HCT116 (cell line): ENCODE measurements around the gene FARP1. TPM values are rescaled to one million over a fixed set of nuclear protein-coding genes. Genes with fewer than 3 reads are reported as not detected.

Experiments
- ATAC-seq: fragments of 200-7000 bp; cut with Tn5 transposase; 2 replicates; pipeline ENCODE4 v1.9.1; 2020; ENCODE audit warnings: mild to moderate bottlenecking, moderate library complexity
- BruUV-seq: library from RNA; stranded (reverse); fragments of 400-500 nt; replicated peaks from 2 replicates; lab custom pipeline; 2021; lab: Mats Ljungman, UMichigan
- CTCF ChIA-PET: fragments of 300-600 bp; sonication (Branson Sonifier 250); formaldehyde crosslinking; loops from one replicate; lab custom pipeline; 2021; ENCODE audit warnings: antibody characterized with exemption; lab: Charles Lee
- POLR2A ChIA-PET: fragments of 300-600, 350-600 bp; sonication (Branson Sonifier 250); formaldehyde crosslinking; loops from one replicate; lab custom pipeline; 2021; ENCODE audit warnings: antibody characterized with exemption; lab: Charles Lee
- RAD21 ChIA-PET, 2 experiments: fragments of 300-600 bp; sonication (Branson Sonifier 250); formaldehyde crosslinking; loops; one replicate each; lab custom pipeline; 2023; ENCODE audit warnings: low total read pairs in 2 of 2; ENCODE audit not compliant: uncharacterized antibody in 2 of 2, unreplicated experiment in 2 of 2, low non-redundant PET in 1 of 2; lab: Charles Lee
- DNase-seq: peaks from one replicate; pipeline ENCODE4 v3.0.0-alpha.2; 2010; ENCODE audit warnings: low read depth, low spot score
- H2AFZ ChIP-seq: fragments of 200-600 bp; shearing (Covaris generic), sonication (generic); 2 replicates; pipeline ENCODE4 v1.6.1; 2017; ENCODE audit warnings: low read depth, mixed run types, mixed read lengths, antibody characterized with exemption, low read length; ENCODE audit not compliant: poor library complexity, severe bottlenecking
- H3K27ac ChIP-seq: 2 replicates; pipeline ENCODE4 v1.5.1; 2012; ENCODE audit warnings: low read depth, low read length
- H3K27me3 ChIP-seq: fragments of 200-600 bp; sonication (generic); 2 replicates; pipeline ENCODE4 v1.6.1; 2016; ENCODE audit warnings: mixed run types, low read length, mixed read lengths; ENCODE audit not compliant: insufficient read depth
- H3K36me3 ChIP-seq, 2 experiments: fragments of 200-500 bp in 1 of 2; fragments of 200-600 bp in 1 of 2; sonication (Bioruptor generic) in 1 of 2; sonication (generic) in 1 of 2; 2 replicates each; pipeline versions ENCODE4 v1.5.1 to v1.6.1; 2014 to 2016; ENCODE audit warnings: low read length in 2 of 2, inconsistent platforms in 1 of 2, mixed read lengths in 1 of 2, mixed run types in 1 of 2; ENCODE audit not compliant: insufficient read depth in 2 of 2, control insufficient read depth in 1 of 2
- H3K4me1 ChIP-seq, 2 experiments: fragments of 200-600 bp in 1 of 2; sonication (generic) in 1 of 2; 2 replicates each; pipeline versions ENCODE4 v1.5.1 to v1.6.1; 2012 to 2017; ENCODE audit warnings: low read length in 2 of 2, inconsistent platforms in 1 of 2, mild to moderate bottlenecking in 1 of 2, mixed read lengths in 1 of 2, mixed run types in 1 of 2, moderate library complexity in 1 of 2; ENCODE audit not compliant: insufficient read depth in 2 of 2, control insufficient read depth in 1 of 2
- H3K4me2 ChIP-seq: fragments of 200-600 bp; sonication (generic); 2 replicates; pipeline ENCODE4 v1.6.1; 2017; ENCODE audit warnings: mixed run types, low read length, mixed read lengths
- H3K4me3 ChIP-seq, 2 experiments: fragments of 200-600 bp in 1 of 2; sonication (generic) in 1 of 2; replicated peaks in 1 of 2; 2 replicates each; pipeline ENCODE4 v1.5.1; 2011 to 2016; ENCODE audit warnings: low read length in 2 of 2, control low read depth in 1 of 2, low read depth in 1 of 2, mild to moderate bottlenecking in 1 of 2, mixed read lengths in 1 of 2, mixed run types in 1 of 2
- H3K79me2 ChIP-seq: fragments of 200-600 bp; sonication (generic); 2 replicates; pipeline ENCODE4 v1.6.1; 2017; ENCODE audit warnings: mild to moderate bottlenecking, mixed run types, low read length, moderate library complexity, mixed read lengths; ENCODE audit not compliant: insufficient read depth
- H3K9ac ChIP-seq: fragments of 200-600 bp; sonication (generic); 2 replicates; pipeline ENCODE4 v1.6.1; 2016; ENCODE audit warnings: low read length, mixed read lengths
- H3K9me2 ChIP-seq: fragments of 200-600 bp; sonication (generic), shearing (Covaris generic); 2 replicates; pipeline ENCODE4 v1.6.1; 2017; ENCODE audit warnings: mixed run types, mild to moderate bottlenecking, moderate library complexity; ENCODE audit not compliant: insufficient read depth
- H3K9me3 ChIP-seq, 2 experiments: fragments of 200-500 bp in 1 of 2; fragments of 200-600 bp in 1 of 2; sonication (Bioruptor generic) in 1 of 2; sonication (generic) in 1 of 2; 2 replicates each; pipeline ENCODE4 v1.6.1; 2014 to 2017; ENCODE audit warnings: low read length in 2 of 2, mixed read lengths in 2 of 2, inconsistent platforms in 1 of 2, low read depth in 1 of 2, mild to moderate bottlenecking in 1 of 2, mixed run types in 1 of 2, moderate library complexity in 1 of 2; ENCODE audit not compliant: control insufficient read depth in 1 of 2, insufficient read depth in 1 of 2
- H4K20me1 ChIP-seq: fragments of 200-600 bp; sonication (generic), shearing (Covaris generic); 2 replicates; pipeline ENCODE4 v1.6.1; 2017; ENCODE audit warnings: mixed run types, mild to moderate bottlenecking, moderate library complexity; ENCODE audit not compliant: insufficient read depth
- CEBPB ChIP-seq: IDR thresholded peaks from 2 replicates; pipeline ENCODE4 v1.6.1; 2012; ENCODE audit warnings: low read depth
- FOSL1 ChIP-seq: IDR thresholded peaks from 2 replicates; pipeline ENCODE4 v1.6.1; 2012; ENCODE audit warnings: low read depth
- JUND ChIP-seq: IDR thresholded peaks from 2 replicates; pipeline ENCODE4 v1.6.1; 2012
- POLR2AphosphoS5 ChIP-seq: IDR thresholded peaks from 2 replicates; pipeline ENCODE4 v1.6.1; 2011; ENCODE audit warnings: mild to moderate bottlenecking, low read depth, low read length, moderate library complexity
- RAD21 ChIP-seq: IDR thresholded peaks from 2 replicates; pipeline ENCODE4 v1.6.1; 2012; ENCODE audit warnings: low read depth, mild to moderate bottlenecking
- SIN3A ChIP-seq: IDR thresholded peaks from 2 replicates; pipeline ENCODE4 v1.6.1; 2012; ENCODE audit warnings: low read depth
- SP1 ChIP-seq: IDR thresholded peaks from 2 replicates; pipeline ENCODE4 v1.6.1; 2012; ENCODE audit warnings: low read depth
- SRF ChIP-seq: IDR thresholded peaks from 2 replicates; pipeline ENCODE4 v1.6.1; 2012; ENCODE audit warnings: low read depth
- YY1 ChIP-seq: IDR thresholded peaks from 2 replicates; pipeline ENCODE4 v1.6.1; 2011; ENCODE audit warnings: low read length, low read depth, moderate library complexity, mild to moderate bottlenecking; ENCODE audit not compliant: insufficient replicate concordance; ENCODE audit errors: extremely low read depth
- ZFX ChIP-seq: fragments of 450-650 bp; IDR thresholded peaks from 2 replicates; pipeline ENCODE4 v1.6.1; 2017
- ZNF274 ChIP-seq: fragments of 200-500 bp; sonication (Bioruptor generic); IDR thresholded peaks from 2 replicates; pipeline ENCODE4 v1.6.1; 2014; ENCODE audit warnings: mild to moderate bottlenecking, low read depth, low read length, inconsistent platforms
- intact Hi-C: fragments of 100-400 bp; cut with micrococcal nuclease; formaldehyde crosslinking; loops from 2 replicates; pipeline ENCODE4 v1.10.0; 2022
- total RNA-seq: library from RNA; stranded (reverse); gene quantifications from one replicate; pipeline ENCODE4 v1.2.1, GENCODE V29; 2021; ENCODE audit not compliant: unreplicated experiment
- TF ChIP-seq, protein P1 (sequence below): IDR thresholded peaks from 2 replicates; pipeline ENCODE4 v1.6.1; 2012
- TF ChIP-seq, protein P2 (sequence below): IDR thresholded peaks from 2 replicates; pipeline ENCODE4 v1.6.1; 2012

Gene FARP1
- total RNA-seq, 1 experiment from 2014 or later = 30.5 TPM

DNA sequence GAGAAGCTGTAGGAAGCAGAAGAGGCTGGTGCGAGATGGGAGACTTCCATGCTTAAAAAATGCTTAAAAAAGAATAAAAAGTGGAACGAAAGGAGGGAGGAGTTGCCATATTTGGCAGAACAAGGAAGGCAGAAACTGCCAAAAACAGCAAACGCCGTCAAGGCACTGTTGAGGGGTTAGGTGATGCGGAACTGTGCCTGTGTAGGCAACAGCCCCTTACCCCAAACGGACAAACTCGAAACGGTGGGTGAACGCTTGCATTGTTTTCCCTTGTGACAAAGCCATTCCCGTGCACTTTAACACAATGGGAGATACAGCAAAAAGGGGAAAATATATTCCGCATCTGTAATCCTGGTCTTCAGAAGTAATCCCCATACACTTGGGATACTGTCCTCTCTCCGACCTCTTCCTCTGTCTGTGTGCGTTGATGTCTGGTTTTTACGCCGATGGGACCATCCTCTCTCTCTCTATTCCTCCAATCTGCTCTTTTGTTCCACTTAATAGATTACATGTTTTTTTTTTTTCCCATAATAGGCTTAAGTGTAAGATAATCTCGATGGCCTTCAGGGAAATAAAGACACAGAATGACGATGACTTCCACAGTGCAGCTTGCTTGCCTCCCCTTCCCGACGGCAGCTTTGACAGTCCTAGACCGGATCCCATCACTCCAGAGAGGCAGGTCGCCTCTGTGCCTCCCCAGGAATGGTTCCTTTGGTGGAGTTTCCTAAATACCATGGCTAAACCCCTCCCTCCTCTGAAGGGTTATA, 166.9 kb downstream of the FARP1 start:
- POLR2A ChIA-PET = no interaction called here
- H3K4me2 ChIP-seq = no peak overlapping the region

DNA sequence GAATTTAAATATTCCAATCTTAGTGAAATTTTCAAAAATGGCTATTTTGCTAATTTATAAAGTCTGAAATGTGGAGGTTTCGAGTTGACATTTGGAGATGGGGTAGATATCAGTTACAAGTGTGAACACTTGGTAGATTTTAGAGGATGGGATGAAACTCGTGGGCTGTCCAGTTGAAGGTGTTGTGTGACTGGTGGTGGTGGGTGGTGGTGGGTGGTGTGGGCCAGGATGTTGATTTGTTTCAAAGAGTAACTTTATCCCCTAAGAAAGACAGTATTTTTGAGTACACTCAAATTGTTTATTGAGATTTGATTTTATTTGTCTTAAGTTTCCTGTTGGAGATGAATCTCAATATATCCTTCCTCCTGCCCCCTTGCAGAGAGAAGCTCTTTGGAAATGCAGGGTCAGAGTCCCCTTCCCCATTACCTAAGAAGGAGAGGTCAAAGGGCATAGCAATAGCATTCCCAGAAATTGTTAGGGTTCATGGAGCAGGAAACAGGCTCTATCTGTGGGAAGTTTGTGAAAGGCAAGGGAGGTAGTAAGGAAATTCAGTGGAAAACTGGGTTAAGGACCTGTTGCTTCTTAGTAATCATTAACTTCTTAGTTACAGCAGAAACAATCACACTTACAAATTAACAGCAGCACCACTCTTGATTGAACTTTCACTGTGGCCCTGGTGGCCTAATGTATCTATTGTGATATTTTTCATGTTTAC, 167.7 kb downstream of the FARP1 start:
- Histone ChIP-seq H3K4me1 (no peaks in the 10 kb centered on the region), H3K9me2 (no peaks in the 10 kb centered on the region), H2AFZ (no peak overlapping the region), H4K20me1 (no peaks in the 10 kb centered on the region), H3K4me2 (no peak overlapping the region), H3K79me2 (no peaks in the 10 kb centered on the region), H3K9ac (no peak overlapping the region), H3K27ac (no peak overlapping the region), H3K9me3 (no peaks in the 10 kb centered on the region), H3K36me3 (no peaks in the 10 kb centered on the region), H3K4me3 (no peak overlapping the region), H3K27me3 (no peaks in the 10 kb centered on the region)
- ChIA-PET POLR2A (no interaction called here), RAD21 (no interaction called here), CTCF (no interaction called here)
- no peak for ATAC-seq
- TF ChIP-seq SIN3A (no peak), SRF (no peak), JUND (no peak), ZNF274 (no peak), ZFX (no peak), FOSL1 (no peak), RAD21 (no peak), SP1 (no peak), POLR2AphosphoS5 (no peak), CEBPB (no peak)
- intact Hi-C loops = no loop called here
- BruUV-seq = no TSS peak
- no peak for DNase-seq

More for the DNA sequence above, 166.9 kb downstream of the FARP1 start:
- Histone ChIP-seq H3K9ac (no peak overlapping the region), H3K9me3 (no peaks in the 10 kb centered on the region), H3K27ac (no peak overlapping the region), H4K20me1 (no peaks in the 10 kb centered on the region), H3K4me3 (no peak overlapping the region), H3K27me3 (no peaks in the 10 kb centered on the region), H2AFZ (no peak overlapping the region), H3K4me1 (no peaks in the 10 kb centered on the region), H3K9me2 (no peaks in the 10 kb centered on the region), H3K79me2 (no peaks in the 10 kb centered on the region), H3K36me3 (no peaks in the 10 kb centered on the region)
- TF ChIP-seq YY1 (no peak), RAD21 (no peak)
- TF ChIP-seq, protein P1, sequence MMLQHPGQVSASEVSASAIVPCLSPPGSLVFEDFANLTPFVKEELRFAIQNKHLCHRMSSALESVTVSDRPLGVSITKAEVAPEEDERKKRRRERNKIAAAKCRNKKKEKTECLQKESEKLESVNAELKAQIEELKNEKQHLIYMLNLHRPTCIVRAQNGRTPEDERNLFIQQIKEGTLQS = no peak
- TF ChIP-seq, protein P2, sequence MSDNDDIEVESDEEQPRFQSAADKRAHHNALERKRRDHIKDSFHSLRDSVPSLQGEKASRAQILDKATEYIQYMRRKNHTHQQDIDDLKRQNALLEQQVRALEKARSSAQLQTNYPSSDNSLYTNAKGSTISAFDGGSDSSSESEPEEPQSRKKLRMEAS = no peak
- intact Hi-C loops = no loop called here
- DNase-seq (no peak), ATAC-seq (no peak)
- BruUV-seq = no TSS peak
- ChIA-PET RAD21 (interaction anchor here in 1 of 2 experiments (0.7 kb wide), 1 partner anchor 142 kb away, joined by 3 read pairs; no protein-coding TSS in a partner anchor), CTCF (no interaction called here)
